ENCODE data around the gene UQCRC2.
"Not testable (repeated sequence)": the region's sequence is repeated elsewhere in the genome, so short reads cannot be mapped to it uniquely, and the experiment has no call there.

Gene UQCRC2

DNA sequence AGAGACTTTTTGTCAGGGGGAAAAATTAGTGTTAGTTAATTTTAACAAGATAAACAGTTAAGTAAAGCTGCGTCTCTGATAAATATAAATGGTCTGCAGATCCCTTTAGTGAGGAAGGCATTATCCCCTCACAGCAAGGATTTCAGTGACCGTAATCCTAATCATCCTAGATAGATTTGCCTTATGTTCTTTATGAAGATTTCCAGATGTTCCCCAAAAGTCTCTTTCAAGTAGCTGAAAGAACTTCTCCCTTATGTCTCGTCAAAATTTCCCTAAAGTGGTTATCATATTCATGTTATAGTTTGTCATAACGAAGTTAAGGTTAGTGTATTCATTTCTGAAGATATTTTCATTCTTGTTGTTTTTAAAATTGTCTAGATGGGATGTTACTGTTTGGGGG, 60.3 kb downstream of the UQCRC2 start:
- no peak for DNase-seq

DNA sequence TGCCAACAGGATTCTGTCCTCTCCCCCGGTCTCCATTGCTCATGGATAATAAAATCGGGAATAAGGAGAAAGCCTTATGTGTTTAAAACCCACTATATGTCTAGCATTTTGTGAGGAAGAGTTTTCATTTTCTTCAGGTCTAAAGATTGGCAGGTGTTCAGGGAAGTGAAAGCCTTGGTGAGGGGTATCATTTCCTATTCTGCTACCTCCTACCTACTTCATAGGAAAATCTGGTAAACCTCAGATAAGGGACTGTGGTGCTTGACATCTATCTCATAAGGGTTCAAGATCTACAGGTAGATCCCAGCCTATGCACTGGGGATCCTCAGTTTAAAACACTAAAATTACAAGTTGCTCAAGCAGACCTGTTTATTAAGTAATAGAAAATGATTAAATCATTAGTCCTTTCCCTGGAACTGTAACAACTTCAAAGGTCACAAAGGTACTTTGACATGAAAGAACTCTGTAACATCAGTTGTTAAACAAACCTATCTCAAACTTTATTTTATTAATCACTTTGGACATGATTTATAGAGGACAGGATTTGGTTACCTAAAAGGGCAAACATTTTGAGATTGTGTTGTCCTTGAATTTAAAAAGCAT, 61.2 kb downstream of the UQCRC2 start:
- DNase-seq, result no peak

DNA sequence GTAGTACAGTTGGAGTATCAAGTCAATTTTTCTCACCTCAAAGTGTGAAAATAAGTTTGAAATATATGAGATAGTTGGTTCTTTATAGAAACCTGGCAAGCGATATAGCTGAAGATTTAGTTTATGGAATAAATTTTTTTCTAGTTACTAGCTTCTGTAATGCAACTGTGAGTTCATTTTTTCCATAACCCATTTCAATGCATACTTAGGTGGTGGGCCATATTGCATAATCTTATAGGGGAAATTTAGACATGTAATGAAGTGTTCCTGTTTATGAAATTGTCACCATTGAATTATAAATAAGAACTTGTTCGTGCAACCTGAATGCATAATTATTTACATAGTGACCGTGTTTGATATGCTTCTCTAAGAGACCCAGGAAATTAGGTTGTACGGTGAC, 63.8 kb downstream of the UQCRC2 start:
- DNase-seq, result no peak

DNA sequence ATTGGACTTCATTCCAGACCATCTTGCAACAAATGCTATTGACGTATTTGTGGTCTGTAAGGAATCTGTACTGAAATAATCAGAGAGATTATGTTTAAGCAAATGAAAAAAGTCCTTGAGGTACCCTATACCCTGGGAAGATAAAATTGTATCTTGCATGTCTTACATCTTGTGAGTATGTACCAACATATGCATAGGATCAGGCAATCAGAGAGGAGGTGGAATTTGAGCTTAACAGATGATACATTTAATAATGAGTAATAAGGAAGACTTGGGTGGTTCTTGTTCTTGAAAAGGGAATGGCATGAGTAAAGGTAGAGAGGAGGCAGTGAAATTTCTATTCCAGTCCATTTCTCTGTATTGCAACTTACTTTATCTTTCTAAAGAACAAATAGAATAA, 65.4 kb downstream of the UQCRC2 start:
- DNase-seq, result no peak

DNA sequence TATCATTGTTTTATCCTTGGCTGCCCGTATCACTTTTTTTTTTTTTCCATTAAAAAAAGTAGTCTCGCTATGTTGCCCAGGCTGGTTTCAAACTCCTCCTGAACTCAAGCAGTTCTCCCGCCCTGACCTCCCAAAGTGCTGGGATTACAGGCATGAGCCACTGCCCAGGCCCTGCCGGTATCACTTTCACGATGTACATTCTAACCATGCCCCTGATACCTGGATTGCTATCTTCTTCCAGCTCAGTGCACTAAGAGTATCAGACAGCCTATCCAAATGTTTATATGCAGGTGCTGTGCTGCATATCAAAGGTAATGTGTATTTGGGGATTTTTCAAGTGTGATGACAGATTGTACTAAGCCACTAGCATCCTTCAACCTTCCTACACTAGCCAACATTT, 69.0 kb downstream of the UQCRC2 start:
- no peak for DNase-seq

DNA sequence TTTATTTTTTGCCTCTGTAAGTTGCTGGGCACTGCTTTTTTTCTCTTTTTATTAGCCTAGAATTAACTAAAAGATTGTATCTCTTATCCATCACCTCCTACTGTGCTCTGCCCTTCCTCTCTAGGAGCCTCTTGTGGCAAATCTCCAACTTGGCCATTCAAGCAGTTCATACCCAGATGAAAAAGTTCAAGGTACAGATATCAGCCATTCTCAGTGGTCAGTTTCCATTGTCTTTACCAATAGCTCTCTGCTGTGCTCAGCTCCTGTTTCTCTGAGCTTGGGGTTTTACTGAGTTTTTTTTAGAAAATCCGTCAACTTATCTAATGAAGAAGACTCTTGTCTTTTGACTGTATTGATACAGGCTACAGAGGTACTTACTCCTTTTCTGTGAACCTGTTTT, 70.3 kb downstream of the UQCRC2 start:
- no peak for DNase-seq

DNA sequence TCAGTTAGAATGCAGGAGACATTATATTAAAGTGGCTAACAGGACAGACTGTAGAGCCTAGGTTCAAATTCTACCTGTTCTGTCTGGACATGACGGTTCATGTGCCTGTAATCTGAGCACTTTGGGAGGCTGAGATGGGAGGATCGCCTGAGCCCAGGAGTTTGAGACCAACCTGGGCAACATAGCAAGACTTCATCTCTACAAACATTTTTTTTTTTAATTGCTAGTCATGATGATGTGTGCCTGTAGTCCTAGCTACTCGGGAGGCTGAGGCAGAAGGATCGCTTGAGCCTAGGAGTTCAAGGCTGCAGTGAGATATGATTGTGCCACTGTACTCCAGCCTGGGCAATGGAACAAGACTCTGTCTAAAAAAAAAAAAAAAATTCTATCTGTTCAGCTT, 71.6 kb downstream of the UQCRC2 start:
- DNase-seq, result not testable (repeated sequence)

DNA sequence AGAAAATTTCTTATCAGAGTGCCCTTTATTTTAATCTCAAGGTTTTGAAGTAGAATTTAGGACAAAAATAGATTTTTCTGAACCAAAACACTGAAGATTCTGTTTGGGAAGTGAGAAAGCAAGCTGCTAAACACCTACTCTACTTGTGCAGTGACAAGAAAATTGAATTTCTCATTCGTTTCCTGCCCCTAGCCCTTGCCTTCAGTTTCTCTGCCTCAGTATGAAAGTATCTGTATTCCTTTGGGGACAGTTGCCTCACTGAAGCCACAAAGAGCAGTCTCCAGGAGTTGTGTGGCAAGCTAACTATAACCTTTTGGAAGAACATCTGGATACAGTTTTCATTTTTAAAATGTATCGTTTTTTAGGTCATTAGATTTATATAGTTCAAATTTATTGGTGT, 74.5 kb downstream of the UQCRC2 start:
- DNase-seq, result no peak

DNA sequence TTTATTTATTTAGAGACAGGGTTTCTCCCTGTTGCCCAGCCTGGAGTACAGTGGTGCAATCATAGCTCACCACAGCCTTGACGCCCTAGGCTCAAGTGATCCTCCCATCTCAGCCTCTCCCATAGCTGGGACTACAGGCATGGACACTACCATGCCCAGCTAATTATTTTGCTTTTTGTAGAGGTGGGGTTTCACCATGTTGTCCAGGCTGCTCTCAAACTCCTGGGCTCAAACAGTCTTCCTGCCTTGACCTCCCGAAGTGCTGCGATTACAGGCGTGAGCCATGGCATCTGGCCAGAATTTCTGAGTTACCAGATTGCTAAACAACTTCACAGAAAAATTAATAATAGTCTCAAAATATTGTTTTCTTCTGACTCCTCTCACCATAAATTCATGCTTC, 76.5 kb downstream of the UQCRC2 start:
- no peak for DNase-seq

DNA sequence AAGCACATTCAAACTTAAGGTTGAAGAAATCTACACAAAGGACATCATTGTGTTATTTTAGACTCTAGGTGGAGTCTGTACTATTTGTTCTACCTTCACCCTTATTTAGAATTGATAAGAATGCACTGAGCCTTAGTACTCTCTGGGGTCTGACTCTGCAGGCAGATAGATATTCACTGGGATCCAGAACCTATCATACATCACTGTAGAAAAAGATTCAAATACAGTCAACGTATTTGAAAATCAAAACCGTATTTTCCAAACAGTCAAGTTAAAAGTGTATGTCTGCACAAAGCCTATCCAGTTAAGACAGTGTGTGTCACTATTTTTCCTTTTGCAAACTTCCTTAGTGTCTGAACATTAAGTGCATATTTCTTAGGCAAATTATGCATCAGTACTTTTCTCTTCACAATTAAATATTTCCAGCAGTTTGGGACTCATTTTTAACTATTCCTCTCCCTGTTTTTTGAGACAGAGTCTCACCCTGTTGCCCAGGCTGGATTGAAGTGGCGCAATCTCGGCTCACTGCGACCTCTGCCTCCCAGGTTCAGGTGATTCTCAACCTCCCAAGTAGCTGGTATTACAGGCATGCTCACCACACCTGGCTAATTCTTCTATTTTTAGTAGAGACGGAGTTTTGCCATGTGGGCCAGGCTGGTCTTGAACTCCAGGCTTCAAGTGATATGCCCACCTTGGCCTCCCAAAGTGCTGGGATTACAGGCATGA, 77.1 kb downstream of the UQCRC2 start:
- no peak for DNase-seq

DNA sequence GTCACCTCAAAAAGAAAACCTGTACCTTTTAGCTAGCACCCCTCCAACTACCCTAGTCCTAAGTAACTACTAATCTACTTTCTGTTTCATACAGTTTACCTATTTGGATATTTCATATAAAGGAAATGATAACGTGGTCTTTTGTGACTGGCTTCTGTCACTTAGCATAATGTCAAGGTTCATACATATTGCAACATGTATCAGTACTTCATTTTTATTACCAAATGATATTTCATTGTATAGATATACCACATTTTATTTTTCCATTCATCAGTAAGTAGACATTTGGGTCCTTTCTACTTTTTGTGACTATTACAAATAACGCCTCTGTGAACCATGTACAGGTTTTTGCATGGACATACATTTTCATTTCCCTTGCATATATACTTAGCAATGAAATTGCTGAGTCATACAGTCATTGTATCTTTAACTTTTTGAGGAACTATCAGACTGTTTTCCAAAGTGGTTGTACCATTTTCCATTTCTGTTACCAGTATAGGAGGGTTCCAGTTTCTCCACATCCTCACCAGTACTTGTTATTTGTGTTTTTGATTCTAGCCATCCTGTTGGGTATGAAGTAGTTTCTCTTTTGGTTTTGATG, 78.4 kb downstream of the UQCRC2 start:
- DNase-seq, result no peak
